GM21619 (cell line): Measurements from ENCODE around the gene ACTR6.
"Not testable (repeated sequence)": the region's sequence is repeated elsewhere in the genome, so short reads cannot be mapped to it uniquely, and the experiment has no call there.

ENCODE experiments used
- ATAC-seq: cut with Tn5 transposase; IDR thresholded peaks from one replicate; pipeline ENCODE4 v1.9.1; 2021; ENCODE audit not compliant: unreplicated experiment

ACTR6 gene

DNA sequence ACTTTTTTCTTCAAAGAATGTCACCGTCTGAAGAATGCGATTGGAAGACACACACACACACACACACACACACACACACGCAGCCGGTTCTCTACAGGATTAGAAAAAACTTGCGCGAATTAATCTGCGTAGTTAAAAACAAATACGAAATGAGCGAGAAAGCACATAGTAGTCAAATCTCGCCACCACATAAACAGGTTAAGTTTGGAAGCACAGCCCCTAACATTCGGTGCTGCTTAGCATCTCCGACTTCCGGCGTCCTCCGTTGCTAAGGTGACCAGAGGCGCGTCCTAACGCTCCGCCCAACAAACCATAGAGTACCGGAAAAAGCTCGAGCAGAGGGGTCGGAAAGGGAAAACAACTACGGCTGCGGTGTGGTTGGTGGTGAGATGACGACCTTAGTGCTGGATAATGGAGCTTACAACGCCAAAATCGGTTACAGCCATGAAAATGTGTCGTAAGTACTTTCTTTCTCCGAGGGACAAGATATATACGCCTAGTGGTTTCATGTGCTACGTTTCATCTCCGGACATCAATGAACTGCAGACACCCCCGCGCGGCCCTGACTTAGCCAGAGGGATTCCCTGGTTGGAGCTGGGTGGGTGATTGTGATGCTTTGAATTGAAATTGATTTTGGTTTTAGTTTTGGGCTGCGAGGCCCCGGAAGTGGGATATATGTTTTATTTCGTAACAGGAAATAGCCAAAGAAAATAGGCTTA lies at the start of gene ACTR6:
Gene ACTR6, plus strand, starts transcription at position 353 of the 719 bp plus-strand sequence. Its CDS starts 37 bp downstream, at position 390.
- peak; percentile 92 for ATAC-seq

GRCh38 chr12:100151769-100152168 lies 48.8 kb upstream of the ACTR6 start:
- ATAC-seq, result no peak

- no peak for ATAC-seq
These were observed 47.5 kb upstream of the ACTR6 start for GRCh38 chr12:100153131-100153530.

DNA sequence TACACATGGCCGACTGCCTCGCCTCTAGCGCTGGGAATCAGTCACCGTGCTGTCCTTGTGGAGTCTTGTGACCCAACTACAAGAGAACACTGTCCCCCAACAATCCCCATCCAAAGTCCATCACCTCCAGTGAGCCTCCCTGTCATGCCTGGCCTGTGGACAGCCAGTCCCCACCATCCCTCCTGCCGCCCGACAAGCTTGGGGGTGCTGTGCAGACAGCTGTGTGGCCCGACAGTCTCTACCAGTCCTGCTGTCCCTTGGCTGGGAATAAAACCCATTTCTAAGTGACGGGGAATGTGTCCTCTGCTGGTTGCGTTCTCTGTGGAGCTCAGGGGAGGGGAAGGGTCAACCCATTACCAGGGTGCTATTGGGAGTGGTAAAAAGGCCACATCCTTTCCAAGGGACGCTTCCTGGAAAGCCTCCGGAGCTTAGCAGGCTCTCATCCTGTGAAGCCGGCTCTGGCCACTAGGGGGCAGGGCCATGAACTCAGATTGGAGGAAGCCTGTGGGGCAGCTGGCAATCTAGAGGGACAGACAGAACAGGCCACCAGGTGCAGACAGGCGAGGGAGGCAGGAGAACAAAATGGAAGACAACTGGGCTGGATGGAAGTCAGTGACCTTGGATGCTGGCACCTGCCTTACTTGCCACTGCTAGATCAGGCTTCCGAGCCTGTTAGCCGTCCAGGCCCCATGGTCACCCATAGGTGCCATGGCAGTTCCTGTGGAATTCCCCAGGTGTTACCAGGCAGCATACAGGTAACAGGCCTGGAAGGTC lies 46.0 kb upstream of the ACTR6 start:
- ATAC-seq, result peak; percentile 79

- ATAC-seq, result no peak
These were observed 43.7 kb upstream of the ACTR6 start for GRCh38 chr12:100156731-100157426.

DNA sequence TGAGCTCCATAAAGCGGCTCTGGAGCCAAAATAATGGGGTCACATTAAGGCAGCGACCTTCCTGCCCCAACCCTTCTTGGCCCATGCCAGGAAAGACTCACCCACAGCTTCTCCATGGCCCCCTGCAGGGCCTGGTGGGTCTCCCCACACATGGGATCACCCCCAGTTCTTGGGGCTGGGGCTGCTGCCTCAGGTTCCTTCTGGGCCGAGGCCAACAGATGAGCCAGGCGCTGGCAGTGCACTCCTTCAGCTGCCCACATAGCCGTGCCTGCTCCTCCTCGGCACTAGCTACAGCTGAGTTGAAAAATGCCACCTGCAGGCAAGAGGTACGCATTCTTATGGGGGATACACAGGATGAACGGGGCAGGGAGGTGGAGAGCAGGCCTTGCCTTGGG lies 43.2 kb upstream of the ACTR6 start:
- no peak for ATAC-seq

DNA sequence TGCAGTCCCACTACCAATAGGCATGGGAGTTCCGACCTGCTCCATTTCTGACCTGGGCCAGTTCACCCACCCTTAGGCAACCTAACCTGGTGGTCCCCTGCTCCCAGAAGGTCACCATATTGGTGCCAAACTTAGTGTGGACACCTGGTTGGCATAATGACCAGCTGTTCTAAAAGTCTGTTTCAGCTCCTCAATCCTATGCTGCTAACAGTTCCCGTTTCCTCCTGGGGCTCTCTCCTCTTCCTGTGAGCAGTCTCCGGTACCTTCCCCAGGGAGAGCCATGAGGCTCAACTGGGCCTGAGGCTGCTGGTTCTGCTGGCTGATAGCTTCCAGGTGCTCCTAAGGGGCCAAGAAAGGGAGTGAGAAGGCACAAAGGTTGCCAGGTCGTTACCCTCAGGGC lies 42.1 kb upstream of the ACTR6 start:
- no peak for ATAC-seq

GRCh38 chr12:100159391-100160104 lies 41.1 kb upstream of the ACTR6 start:
- no peak for ATAC-seq

DNA sequence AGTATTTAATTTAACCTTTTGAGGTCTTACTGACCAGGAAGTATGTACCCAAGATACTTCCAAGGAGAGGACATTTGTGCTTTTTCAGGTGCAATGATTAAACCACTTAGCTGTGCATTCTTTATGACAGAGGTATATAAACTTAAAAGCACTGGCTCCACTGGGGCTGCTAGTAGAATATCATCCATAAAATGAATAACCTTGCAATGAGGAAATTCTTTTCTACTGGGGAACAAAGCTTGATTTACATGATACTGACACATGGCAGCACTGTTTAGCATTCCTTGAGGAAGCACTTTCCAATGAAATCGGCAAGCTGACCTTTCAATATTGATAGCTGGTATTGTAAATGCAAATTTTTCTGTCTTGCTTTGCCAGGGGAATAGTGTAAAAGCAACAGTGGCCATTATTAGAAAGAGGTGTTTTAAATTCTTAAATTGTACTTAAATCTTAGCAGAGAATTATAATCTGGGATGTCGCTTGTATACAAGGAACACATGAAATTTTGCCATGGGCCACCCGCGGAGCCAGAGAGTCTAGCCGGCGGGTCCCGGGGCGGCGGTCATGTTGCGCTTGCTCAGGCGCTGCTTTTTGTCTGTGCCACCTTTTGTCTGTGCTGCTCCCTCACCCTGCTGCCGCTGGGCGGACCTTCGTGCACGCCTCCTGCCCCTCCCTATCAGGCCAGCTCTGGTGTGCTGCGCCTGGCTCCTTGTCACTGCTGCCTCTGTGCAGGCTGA lies 37.0 kb upstream of the ACTR6 start:
- ATAC-seq, result peak; percentile 100

DNA sequence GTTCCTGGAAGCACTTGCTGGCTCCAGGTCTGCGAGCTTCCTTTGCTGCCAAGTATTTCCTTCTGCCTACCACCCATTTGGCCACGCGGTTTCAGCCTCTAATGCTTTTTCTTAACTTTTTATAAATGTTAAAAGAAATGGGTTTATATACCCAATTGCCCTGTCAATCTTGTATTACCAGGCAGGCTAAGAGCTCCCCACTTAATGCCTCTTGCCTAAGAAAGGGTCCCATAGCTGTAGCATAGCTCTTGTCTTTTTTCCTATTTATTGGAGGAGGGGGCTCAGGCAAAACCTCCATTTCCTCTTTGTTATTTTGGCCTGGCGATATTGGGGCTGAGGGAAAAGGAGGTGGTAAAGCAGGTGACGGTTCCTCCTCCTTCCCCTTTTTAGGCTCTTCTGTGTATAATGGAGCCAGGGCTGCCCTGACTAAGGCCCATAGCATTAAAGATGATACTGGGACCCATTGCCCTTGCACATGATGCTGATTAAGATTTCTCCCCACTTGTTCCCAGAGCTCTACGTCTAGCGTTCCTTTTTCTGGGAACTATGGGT lies 36.4 kb upstream of the ACTR6 start:
- peak; percentile 13 for ATAC-seq

DNA sequence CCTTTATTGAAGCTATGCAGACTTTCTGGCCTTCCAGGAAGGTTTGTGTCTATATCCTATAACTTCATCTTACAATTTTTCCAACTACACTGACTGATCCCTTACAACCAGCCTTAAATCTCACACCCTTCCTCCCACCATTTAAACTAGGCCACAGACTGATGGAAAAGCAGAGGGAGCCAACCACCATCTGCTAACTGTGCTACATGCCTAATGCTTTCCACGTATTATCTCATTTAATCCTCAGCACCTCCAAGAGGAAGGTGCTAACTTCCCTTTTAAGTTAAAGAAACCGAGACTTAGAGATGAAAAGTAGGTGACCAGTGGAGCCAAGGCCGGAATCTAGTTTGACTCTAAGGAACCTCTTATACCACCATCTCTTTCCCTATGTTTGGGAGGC lies 35.3 kb upstream of the ACTR6 start:
- no peak for ATAC-seq

DNA sequence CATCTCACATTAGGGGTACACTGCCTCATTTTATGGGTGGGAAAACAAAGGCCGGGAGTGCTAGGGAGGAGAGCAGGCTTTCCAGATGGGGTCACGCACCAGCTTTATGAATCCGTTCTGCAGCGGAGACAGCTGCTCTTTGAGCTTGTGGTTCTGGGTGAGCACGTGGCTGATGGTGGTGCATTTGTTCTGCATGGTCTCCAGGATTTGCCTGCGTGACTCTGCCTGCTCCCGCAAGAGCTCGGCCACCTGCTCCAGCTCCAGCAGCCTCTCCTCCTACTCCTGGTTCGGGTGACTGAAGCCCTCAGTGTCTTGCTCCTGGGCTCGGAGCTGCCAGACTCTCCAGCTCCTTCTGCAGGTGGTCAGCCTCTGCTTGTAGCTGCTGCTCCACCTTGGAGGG lies 34.4 kb upstream of the ACTR6 start:
- ATAC-seq, result no peak

GRCh38 chr12:100168562-100168961 lies 32.1 kb upstream of the ACTR6 start:
- ATAC-seq, result no peak

GRCh38 chr12:100169345-100169744 lies 31.3 kb upstream of the ACTR6 start:
- ATAC-seq, result no peak

DNA sequence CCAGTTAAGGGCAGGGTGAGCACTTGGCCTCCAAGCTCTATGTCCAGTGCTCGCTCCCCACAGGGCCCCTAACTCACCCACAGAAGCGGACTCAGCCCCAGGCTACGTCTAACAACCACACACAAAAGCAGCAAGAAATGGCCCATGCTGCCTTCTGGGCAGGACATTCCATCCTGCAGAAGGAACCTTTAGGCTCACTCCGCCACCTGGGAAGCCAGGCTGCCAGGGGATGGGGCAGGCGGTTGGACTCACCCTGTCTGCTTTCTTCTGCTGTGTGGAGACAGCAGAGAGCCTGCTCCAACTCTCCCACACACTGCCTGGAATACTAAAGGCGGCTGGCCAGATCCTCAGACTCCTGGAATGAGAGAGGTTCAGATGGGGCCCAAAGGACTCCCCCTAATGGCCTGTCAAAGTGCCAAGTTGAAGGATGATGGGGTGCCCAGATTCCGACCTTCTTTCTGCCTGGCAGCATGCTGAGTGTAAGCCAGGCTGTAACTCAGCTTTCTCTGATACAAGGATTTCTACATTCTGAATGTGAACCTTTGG lies 30.2 kb upstream of the ACTR6 start:
- ATAC-seq, result no peak

DNA sequence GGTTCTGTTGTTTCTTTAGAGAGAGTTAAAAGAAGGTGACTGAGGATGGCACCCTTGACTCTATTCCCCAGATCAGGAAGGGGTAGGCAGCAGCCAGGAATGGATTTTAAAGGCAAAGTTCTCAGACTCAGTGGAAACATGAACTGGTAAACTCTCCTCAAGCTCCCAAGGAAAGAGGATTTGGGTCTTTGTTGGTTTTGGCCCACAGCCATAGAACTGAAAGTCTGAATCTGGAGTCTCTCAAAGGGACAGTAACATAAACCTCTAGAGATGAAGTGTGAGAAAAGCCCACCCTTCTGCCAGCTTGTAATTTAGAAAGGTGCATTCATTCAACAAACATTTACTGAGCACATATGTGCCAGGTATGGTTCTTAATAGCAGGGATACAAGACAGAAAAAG lies 29.4 kb upstream of the ACTR6 start:
- ATAC-seq, result no peak

GRCh38 chr12:100173111-100173510 lies 27.5 kb upstream of the ACTR6 start:
- ATAC-seq, result no peak

GRCh38 chr12:100174495-100174894 lies 26.1 kb upstream of the ACTR6 start:
- no peak for ATAC-seq

DNA sequence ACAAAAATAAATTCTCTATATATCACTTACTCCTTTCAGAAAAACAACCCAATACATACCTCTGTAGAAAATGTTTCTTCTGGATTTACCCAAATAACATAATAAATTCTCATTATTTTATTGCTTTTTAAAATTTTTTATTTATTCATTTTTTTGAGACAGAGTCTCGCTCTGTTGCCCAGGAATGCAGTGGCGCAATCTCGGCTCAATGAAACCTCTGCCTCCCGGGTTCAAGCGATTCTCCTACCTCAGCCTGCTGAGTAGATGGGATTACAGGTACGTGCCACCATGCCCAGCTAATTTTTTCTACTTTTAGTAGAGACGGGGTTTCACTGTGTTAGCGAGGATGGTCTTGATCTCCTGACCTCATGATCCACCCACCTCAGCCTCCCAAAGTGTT lies 24.1 kb upstream of the ACTR6 start:
- ATAC-seq, result not testable (repeated sequence)

DNA sequence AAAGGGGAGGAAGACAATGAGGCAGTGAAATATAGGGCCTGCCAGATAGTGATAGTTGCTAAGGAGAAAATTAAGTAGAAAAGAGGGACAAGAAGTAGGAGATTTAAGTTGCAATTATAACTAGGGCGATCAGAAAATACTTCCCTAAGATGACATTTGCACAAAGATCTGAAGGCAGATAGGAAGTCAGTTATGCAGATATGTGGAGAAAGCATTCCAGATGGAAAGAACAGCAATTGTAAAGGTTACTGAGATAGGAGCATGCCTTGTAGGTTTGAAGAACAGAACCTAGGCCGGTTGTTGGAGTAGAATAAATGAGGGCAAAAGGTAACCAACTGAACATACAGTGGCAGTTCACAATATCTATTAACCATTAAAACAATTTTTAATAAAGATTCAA lies 21.4 kb upstream of the ACTR6 start:
- ATAC-seq, result no peak
